Liver (tissue), 3 donors: ENCODE data around the gene SHISAL1.

Experiments used
- CTCF ChIP-seq: fragments of 150-350 bp; IDR thresholded peaks from 2 replicates; pipeline ENCODE4 v1.5.1; 2017; ENCODE audit warnings: improper control_type of control experiment, low read depth, low read length; ENCODE audit not compliant: missing input control
- EGR1 ChIP-seq, 2 donors: IDR thresholded peaks; 2 replicates each; pipeline ENCODE4 v1.6.1; 2016 to 2018; ENCODE audit warnings: antibody characterized with exemption in 2 of 2, low read depth in 2 of 2
- HNF4G ChIP-seq: IDR thresholded peaks from 2 replicates; pipeline ENCODE4 v1.6.1; 2016; ENCODE audit warnings: antibody characterized with exemption
- JUND ChIP-seq, 2 donors: IDR thresholded peaks; 2 replicates each; pipeline ENCODE4 v1.6.1; 2016; ENCODE audit warnings: antibody characterized with exemption in 2 of 2
- NR2F2 ChIP-seq: IDR thresholded peaks from 2 replicates; pipeline ENCODE4 v1.6.1; 2016; ENCODE audit warnings: antibody characterized with exemption
- RAD21 ChIP-seq, 2 donors: IDR thresholded peaks; 2 replicates each; pipeline ENCODE4 v1.6.1; 2016; ENCODE audit warnings: antibody characterized with exemption in 2 of 2, mild to moderate bottlenecking in 2 of 2
- REST ChIP-seq: IDR thresholded peaks from 2 replicates; pipeline ENCODE4 v1.6.1; 2016; ENCODE audit warnings: antibody characterized with exemption, mild to moderate bottlenecking
- YY1 ChIP-seq: IDR thresholded peaks from 2 replicates; pipeline ENCODE4 v1.6.1; 2016; ENCODE audit warnings: antibody characterized with exemption, mild to moderate bottlenecking
- TF ChIP-seq, protein P1 (sequence below): IDR thresholded peaks from 2 replicates; pipeline ENCODE4 v1.6.1; 2016; ENCODE audit warnings: antibody characterized with exemption
- TF ChIP-seq, protein P2 (sequence below): IDR thresholded peaks from 2 replicates; pipeline ENCODE4 v1.6.1; 2016; ENCODE audit warnings: antibody characterized with exemption
- donor health status: healthy.
- donor health status: healthy.

DNA sequence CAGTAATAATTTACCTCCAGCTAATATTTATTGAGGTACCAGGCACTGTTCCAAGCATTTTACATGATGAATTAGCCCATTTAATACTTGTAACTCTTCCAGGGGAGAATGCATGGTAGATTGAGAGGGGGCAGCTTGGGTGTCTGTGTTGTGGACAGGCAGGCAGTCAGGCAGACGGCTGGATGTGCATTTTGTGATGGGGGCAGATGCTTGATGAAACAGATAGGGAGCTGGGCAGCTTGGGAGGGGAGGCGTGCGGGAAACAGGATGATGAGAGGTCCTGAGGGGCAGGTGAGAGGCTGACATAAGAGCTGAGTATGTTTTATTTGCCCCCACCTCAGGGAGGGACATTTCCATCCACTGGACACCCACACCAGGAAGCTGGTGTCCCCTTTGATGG is 33.1 kb upstream of the SHISAL1 start:
- no peak for TF ChIP-seq CTCF
- no peak for TF ChIP-seq JUND (IDR thresholded peaks at IDR 0.05)
- TF ChIP-seq NR2F2 = no peak
- no peak for TF ChIP-seq HNF4G
- TF ChIP-seq RAD21 (IDR thresholded peaks at IDR 0.05) = no peak
- no peak for TF ChIP-seq EGR1 (IDR thresholded peaks at IDR 0.05; ENCODE audit: low read depth in 2 of 2)
- no peak for TF ChIP-seq REST
- TF ChIP-seq, protein P1, sequence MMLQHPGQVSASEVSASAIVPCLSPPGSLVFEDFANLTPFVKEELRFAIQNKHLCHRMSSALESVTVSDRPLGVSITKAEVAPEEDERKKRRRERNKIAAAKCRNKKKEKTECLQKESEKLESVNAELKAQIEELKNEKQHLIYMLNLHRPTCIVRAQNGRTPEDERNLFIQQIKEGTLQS = no peak
- TF ChIP-seq YY1 = no peak
- TF ChIP-seq, protein P2, sequence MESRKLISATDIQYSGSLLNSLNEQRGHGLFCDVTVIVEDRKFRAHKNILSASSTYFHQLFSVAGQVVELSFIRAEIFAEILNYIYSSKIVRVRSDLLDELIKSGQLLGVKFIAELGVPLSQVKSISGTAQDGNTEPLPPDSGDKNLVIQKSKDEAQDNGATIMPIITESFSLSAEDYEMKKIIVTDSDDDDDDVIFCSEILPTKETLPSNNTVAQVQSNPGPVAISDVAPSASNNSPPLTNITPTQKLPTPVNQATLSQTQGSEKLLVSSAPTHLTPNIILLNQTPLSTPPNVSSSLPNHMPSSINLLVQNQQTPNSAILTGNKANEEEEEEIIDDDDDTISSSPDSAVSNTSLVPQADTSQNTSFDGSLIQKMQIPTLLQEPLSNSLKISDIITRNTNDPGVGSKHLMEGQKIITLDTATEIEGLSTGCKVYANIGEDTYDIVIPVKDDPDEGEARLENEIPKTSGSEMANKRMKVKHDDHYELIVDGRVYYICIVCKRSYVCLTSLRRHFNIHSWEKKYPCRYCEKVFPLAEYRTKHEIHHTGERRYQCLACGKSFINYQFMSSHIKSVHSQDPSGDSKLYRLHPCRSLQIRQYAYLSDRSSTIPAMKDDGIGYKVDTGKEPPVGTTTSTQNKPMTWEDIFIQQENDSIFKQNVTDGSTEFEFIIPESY = no peak
